Measurements from ENCODE around the gene PLEKHA7.

PLEKHA7 gene

GRCh38 chr11:16804104-16804947, 209.9 kb downstream of the PLEKHA7 start:
- no peak for DNase-seq

GRCh38 chr11:16801288-16801980, 212.8 kb downstream of the PLEKHA7 start:
- DNase-seq, result no peak

GRCh38 chr11:16800382-16800781, 213.8 kb downstream of the PLEKHA7 start:
- DNase-seq, result no peak

- no peak for DNase-seq
Measured at GRCh38 chr11:16799890-16800289, 214.3 kb downstream of the PLEKHA7 start.

- DNase-seq, result no peak
Measured at GRCh38 chr11:16799221-16799620, 215.0 kb downstream of the PLEKHA7 start.

GRCh38 chr11:16797776-16798175, 216.4 kb downstream of the PLEKHA7 start:
- DNase-seq, result no peak

- no peak for DNase-seq
Measured at GRCh38 chr11:16796311-16796710, 217.9 kb downstream of the PLEKHA7 start.

GRCh38 chr11:16795146-16795545, 219.1 kb downstream of the PLEKHA7 start:
- DNase-seq, result no peak

- no peak for DNase-seq
Measured at GRCh38 chr11:16794047-16794818, 220.0 kb downstream of the PLEKHA7 start.

GRCh38 chr11:16793511-16793910, 220.7 kb downstream of the PLEKHA7 start:
- DNase-seq, result no peak

GRCh38 chr11:16793009-16793408, 221.2 kb downstream of the PLEKHA7 start:
- DNase-seq, result no peak

GRCh38 chr11:16792426-16792825, 221.8 kb downstream of the PLEKHA7 start:
- no peak for DNase-seq

- peak; percentile 91 for DNase-seq
Measured at GRCh38 chr11:16791191-16791961, 222.8 kb downstream of the PLEKHA7 start.

GRCh38 chr11:16790486-16791190, 223.6 kb downstream of the PLEKHA7 start:
- DNase-seq, result no peak

GRCh38 chr11:16789560-16790485, 224.4 kb downstream of the PLEKHA7 start:
- DNase-seq, result no peak

- no peak for DNase-seq
Measured at GRCh38 chr11:16789063-16789420, 225.2 kb downstream of the PLEKHA7 start.

GRCh38 chr11:16788141-16789062, 225.8 kb downstream of the PLEKHA7 start:
- peak; percentile 60 for DNase-seq

- no peak for DNase-seq
Measured at GRCh38 chr11:16787035-16787742, 227.0 kb downstream of the PLEKHA7 start.

GRCh38 chr11:16786131-16786530, 228.1 kb downstream of the PLEKHA7 start:
- DNase-seq, result no peak
